ENCODE results near the gene TMEM242.
"Not testable (repeated sequence)": the region's sequence is repeated elsewhere in the genome, so short reads cannot be mapped to it uniquely, and the experiment has no call there.

The TMEM242 gene

GRCh38 chr6:157323255-157323965 is at the start of gene TMEM242:
TSS of gene TMEM242 (minus strand) at chr6:157323519. CDS start at chr6:157323499, 20 bp downstream.
- DNase-seq (ENCODE audit: low read depth), result peak; percentile 76

GRCh38 chr6:157372501-157373280 is 49.4 kb upstream of the TMEM242 start:
- DNase-seq (ENCODE audit: low read depth), result no peak

DNA sequence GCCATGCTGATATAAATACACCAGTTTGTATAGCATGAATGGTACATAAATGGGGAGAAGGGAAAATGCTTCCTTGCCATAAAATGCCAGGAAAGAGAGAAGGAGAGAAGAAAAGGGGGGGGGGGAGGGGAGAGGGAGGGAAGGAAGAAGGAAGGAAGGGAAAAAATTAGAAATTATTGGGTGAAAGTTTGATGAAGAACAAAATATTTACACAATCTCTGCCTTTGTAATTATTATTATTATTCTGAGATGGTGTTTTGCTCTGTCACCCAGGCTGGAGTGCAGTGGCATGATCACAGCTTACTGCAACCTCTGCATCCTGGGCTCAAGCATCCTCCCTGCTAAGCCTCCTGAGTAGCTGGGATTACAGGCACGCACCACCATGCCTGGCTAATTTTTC is 47.4 kb upstream of the TMEM242 start:
- DNase-seq (ENCODE audit: low read depth), result no peak

DNA sequence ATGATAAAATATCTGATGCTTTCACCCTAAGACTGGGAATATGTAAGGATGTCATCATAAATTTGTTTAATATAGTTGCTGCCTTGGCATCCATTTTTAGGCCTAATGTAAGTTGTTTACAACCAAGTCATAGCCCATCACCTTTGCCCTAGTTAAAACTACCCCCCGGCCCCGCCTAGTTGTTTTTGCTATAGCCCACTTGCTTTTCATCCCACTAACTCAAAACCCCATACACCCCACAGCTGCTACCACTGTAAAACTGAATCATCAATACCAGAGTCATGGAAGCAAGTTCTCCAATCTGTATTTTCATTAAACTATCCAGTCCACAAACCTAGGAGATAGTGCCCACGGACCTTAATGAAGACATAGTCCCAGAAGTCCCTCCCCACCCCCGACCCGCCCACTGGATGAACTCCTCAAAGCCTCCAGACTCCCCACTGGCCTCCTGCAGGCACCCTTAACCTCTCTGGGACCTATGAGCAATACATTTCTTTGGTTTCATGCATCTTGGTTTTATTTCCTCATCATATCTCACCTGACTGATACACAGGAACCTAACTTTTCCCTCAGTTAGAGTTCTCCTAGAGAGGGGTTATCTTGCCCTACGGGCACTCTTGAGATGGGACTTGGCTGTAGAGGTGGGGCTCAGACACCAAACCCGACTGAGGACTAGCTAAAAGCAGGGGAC is 45.2 kb upstream of the TMEM242 start:
- no peak for DNase-seq (ENCODE audit: low read depth)

DNA sequence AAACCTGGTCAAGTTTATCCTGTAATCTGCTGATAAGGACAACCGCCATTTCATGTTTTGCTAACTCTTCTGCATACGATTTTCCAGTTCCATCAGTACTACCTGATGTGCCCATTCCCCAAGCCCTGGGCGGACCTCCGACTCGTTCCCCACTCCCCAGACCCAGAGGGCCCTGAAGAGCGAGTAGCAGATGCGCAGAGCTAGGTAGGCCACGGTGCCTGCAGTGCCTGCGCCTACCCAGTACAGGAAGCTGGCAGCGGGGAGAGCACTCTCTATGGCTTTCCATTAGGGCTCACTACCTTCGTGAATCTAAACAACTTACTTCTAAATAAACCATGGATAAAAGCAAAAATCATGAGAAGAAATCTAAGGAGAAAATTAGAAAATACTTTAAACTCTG is 43.3 kb upstream of the TMEM242 start:
- no peak for DNase-seq (ENCODE audit: low read depth)

DNA sequence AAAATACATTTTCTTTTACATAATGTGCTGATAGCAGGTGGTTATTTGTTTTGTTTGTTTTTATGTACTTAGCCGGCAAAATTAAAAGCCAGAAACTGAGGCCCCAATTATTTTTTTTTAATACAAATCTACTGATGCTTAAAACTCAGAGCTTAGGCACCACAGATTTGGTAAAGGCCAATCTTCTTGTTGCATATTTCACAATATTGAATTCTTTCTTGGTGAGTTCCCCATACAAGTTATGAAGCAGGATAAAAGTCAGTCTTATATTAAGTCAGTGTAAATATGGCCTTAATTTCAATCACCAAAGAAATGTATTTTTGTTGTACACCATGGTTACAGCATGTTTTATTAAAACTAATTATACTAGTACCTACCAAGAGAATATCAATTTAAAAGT is 41.4 kb upstream of the TMEM242 start:
- DNase-seq (ENCODE audit: low read depth), result no peak

GRCh38 chr6:157361886-157362285 is 38.6 kb upstream of the TMEM242 start:
- no peak for DNase-seq (ENCODE audit: low read depth)

DNA sequence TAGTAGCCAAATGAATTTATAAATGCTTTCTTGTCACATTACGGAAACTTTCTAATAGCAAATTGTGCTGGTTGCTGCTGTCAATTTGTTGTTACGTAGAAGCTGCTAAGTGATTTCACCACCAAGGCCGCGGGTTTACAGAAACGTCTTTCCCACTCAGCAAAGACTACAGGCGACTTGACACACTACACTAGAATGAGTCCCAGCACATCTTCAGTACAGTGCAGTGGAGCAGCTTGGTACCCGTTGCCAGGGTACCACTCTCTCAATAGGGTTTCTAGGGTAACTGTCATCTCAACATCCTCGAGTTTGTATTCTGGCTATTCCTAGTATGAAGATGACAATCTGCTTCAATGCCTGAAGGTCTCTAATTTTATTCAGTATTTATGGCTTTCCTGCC is 35.0 kb upstream of the TMEM242 start:
- no peak for DNase-seq (ENCODE audit: low read depth)

DNA sequence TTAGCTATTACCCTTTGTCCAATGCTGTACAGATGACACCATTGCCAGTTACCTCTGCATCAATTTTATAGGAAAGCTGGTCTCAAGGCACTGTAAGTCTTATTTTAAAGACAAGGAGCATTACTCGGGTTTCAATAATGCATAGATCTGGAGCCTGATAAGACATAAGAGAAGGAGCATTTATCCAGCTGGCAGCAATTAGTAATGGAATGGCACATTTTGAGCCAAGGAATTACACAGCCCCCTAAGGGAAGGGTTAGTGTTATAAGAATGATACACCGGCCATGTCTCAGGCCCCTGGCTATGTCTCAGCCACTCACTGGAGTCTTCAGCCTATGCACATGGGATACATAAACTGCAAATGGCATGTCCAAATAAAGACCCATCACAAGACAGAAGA is 23.1 kb upstream of the TMEM242 start:
- no peak for DNase-seq (ENCODE audit: low read depth)

GRCh38 chr6:157343732-157344131 is 20.4 kb upstream of the TMEM242 start:
- no peak for DNase-seq (ENCODE audit: low read depth)

DNA sequence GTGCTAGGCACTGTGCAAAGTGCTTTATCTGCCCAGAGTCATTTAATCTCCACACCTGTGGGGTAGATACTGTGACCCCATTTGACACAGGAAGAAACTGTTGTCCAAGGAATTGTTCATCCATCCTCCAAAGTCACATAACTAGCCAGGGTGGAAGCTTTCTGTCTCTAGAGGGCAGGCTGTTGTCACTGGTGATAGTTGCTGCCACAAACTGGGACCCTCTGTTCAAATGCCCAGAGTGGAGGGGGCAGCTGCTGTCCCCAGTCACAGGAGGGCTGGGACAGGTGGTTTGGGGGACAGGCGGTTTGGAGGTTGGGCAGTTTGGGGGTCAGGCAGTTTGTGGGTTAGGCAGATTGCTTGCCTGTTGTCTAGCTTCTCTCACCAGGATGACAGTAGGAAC is 16.1 kb upstream of the TMEM242 start:
- DNase-seq (ENCODE audit: low read depth), result no peak

DNA sequence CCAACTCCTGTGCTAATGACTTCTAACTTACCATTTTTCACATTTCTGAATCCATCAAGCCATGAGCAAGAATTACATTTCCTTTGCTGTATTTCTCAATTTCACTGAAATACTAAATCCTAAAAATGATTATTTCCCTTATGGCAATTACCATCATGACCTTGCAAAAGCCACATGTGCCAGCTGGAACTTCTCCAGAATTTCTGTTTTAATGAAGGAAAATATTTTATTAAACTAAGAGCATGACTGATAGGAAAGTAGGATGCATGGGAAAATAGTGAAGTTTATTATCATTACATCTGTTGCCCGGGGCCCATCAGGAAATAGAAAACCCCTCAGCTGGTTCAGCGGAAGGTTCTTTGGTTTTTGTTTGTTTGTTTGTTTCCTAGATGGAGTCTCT is 14.4 kb upstream of the TMEM242 start:
- DNase-seq (ENCODE audit: low read depth), result no peak

- DNase-seq (ENCODE audit: low read depth), result not testable (repeated sequence)
Measured at GRCh38 chr6:157337276-157337675, 14.0 kb upstream of the TMEM242 start.

- no peak for DNase-seq (ENCODE audit: low read depth)
Measured at GRCh38 chr6:157335829-157336228, 12.5 kb upstream of the TMEM242 start.

GRCh38 chr6:157333956-157334355 is 10.6 kb upstream of the TMEM242 start:
- DNase-seq (ENCODE audit: low read depth), result no peak

DNA sequence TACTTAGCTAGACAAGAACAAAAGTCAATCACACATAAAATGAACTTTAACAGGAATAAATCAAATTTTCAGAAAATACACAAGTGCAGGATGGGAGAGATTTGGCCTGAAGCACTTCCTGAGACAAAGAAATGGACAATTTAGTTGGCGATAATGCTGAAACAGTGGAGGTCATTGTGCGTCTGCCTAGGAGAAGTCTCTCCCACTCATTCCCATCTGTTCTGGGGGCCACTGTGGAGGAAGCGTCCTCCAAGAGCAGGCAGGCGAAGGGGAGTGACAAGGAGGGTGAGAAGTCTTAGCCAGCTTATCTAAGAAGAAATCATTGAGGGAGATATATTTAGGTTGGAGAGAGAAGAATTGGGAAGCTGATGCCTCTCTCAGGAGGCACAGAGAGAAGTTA is 10.2 kb upstream of the TMEM242 start:
- no peak for DNase-seq (ENCODE audit: low read depth)

DNA sequence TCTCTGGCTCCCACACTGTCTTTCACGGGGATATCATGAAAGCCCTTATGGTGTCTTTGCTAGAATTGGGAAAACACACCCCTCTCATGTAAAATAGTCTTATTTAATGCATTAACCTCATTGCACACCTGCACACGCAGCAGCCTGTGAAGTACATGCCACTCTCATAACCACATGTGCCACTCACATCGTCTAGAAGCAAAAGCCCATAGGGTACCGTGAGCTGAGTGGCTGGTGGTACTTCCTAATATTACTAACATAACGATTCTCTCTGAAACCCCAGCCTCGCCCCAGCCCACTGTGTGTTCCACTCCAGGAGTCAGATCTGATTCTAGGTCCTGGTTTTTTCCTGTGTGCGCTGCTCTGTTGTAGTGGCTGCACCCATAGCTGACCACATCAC is 9.5 kb upstream of the TMEM242 start:
- no peak for DNase-seq (ENCODE audit: low read depth)

GRCh38 chr6:157330831-157331230 is 7.5 kb upstream of the TMEM242 start:
- DNase-seq (ENCODE audit: low read depth), result no peak

- no peak for DNase-seq (ENCODE audit: low read depth)
Measured at GRCh38 chr6:157329829-157330228, 6.5 kb upstream of the TMEM242 start.

DNA sequence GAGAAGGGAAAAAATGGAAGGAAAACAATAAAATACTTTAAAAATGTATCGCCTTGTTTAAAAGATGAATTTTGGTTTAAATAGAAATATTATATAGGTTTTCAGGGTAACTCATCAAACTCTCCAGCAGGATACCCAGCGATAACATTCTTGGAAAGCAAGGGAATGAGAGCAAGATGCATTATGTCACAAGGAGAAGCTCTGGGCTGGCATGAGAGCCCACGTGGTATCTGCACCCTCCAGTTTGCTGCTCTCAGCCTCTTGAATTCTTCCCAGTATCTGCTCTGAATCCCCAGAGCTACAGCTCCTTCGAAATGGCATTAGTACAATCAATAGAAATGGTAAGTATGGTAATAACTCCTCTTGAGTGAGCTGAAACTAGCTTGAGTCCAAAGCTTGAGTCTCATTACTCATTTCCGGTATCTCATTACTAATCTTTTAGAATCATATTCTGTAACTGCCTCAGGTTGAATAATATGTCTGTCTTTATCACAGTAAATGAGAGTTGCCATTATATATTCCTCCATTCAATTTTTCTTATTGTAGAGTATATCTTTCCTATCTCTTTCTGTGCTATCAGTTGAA is 4.9 kb upstream of the TMEM242 start:
- DNase-seq (ENCODE audit: low read depth), result no peak

DNA sequence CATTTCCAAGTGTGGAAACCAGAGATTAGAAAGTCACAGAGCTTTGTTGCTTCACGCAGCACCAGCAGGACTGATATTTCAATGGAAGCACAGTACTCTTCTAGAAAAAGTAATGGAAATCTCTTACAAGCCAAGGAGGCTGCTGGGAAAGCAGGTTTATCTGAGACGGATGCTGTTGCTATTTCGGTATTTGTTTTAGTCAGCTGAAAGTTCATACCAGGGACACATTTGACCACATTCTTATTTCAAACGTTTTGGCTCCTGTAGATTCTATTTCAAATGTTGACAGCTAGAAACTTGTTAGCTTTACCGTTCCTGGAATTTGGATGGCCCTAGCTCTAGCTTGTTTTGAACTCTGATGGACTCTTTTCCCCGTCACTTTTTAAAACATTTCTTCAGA is 3.7 kb upstream of the TMEM242 start:
- DNase-seq (ENCODE audit: low read depth), result no peak

DNA sequence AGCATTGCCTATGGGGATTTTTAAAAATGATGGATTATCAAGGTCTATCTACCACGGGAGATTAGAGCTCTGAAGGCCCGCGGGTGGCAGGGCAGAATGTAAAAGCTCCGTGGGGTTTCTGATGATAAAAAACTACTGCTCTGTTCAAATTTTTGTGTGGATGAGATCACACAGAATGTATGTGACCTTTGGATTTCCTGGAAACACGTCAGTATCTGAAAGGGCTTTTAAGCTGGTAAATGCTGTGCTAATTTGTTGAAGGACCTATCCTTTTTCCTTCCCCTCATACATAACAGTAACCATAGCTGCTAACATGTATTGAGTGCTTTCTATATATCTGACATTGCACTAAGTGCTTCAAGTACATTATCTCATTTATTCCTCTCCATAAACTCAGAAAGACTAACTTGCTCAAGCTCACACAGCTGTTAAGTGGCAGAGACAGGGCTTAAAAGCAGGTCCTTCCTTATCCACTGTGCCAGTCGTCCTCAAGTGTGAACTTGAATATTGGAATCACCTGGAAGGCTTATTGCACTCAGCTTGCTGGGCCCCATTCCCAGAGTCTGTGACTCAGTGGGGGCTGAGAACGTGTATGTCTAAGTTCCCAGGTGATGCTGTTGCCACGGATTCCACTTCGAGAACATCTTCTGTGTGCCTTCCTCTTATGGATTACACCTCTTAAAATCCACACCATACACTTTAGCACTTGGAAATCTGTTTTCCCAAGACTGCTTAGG is 1.9 kb upstream of the TMEM242 start:
- DNase-seq (ENCODE audit: low read depth), result no peak
